AG04450 (cell line): ENCODE data around the gene PARD6G. TPM values are rescaled to one million over a fixed set of nuclear protein-coding genes. Genes with fewer than 3 reads are reported as not detected.

Source experiments
- CTCF ChIA-PET: fragments of 300-600, 350-600 bp; formaldehyde crosslinking; extraction: SDS; loops from one replicate; lab custom pipeline; 2022; ENCODE audit warnings: antibody characterized with exemption, inconsistent platforms; lab: Charles Lee
- POLR2A ChIA-PET: fragments of 350-600 bp; formaldehyde crosslinking; extraction: SDS; loops from one replicate; lab custom pipeline; 2021; ENCODE audit warnings: antibody characterized with exemption, inconsistent platforms; lab: Yijun Ruan, JAX
- DNase-seq: peaks from one replicate; pipeline ENCODE4 v3.0.0-alpha.2; 2011; ENCODE audit warnings: low read depth, low spot score
- H3K27ac ChIP-seq: one replicate; pipeline ENCODE4 v1.5.1; 2012; ENCODE audit warnings: low read depth, low read length, control low read depth
- H3K27me3 ChIP-seq: one replicate; pipeline ENCODE4 v1.6.0; 2012; ENCODE audit warnings: low read length; ENCODE audit not compliant: control insufficient read depth, insufficient read depth
- H3K4me3 ChIP-seq: 2 replicates; pipeline ENCODE4 v1.5.1; 2011; ENCODE audit warnings: mild to moderate bottlenecking, low read depth, low read length, control low read depth
- H3K9me3 ChIP-seq: 2 replicates; pipeline ENCODE4 v1.5.1; 2012; ENCODE audit warnings: low read length; ENCODE audit not compliant: control insufficient read depth, insufficient read depth
- polyA plus RNA-seq: library from polyadenylated mRNA; depleted of rRNA; stranded (reverse); fragments of >200 nt; gene quantifications from 2 replicates; pipeline ENCODE4 v1.2.3, GENCODE V29; 2011
- TF ChIP-seq, protein P1 (sequence below): IDR thresholded peaks from 2 replicates; pipeline ENCODE4 v1.5.1; 2011; ENCODE audit warnings: low read depth, low read length, control low read depth, inconsistent platforms

PARD6G gene
- polyA plus RNA-seq, 1 experiment = 11.2 TPM

- TF ChIP-seq, protein P1, sequence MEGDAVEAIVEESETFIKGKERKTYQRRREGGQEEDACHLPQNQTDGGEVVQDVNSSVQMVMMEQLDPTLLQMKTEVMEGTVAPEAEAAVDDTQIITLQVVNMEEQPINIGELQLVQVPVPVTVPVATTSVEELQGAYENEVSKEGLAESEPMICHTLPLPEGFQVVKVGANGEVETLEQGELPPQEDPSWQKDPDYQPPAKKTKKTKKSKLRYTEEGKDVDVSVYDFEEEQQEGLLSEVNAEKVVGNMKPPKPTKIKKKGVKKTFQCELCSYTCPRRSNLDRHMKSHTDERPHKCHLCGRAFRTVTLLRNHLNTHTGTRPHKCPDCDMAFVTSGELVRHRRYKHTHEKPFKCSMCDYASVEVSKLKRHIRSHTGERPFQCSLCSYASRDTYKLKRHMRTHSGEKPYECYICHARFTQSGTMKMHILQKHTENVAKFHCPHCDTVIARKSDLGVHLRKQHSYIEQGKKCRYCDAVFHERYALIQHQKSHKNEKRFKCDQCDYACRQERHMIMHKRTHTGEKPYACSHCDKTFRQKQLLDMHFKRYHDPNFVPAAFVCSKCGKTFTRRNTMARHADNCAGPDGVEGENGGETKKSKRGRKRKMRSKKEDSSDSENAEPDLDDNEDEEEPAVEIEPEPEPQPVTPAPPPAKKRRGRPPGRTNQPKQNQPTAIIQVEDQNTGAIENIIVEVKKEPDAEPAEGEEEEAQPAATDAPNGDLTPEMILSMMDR = no peak
- DNase-seq = no peak
- POLR2A ChIA-PET = interaction anchor here (0.6 kb wide), 1 partner anchor 14 kb away, joined by 3 read pairs; no protein-coding TSS in a partner anchor
These were observed 50.6 kb downstream of the PARD6G start for GRCh38 chr18:80196528-80197320.

GRCh38 chr18:80194874-80195570, 52.3 kb downstream of the PARD6G start:
- TF ChIP-seq, protein P1 = no peak
- Histone ChIP-seq H3K27ac (no peak overlapping the region), H3K27me3 (no peaks in the 10 kb centered on the region), H3K4me3 (no peak overlapping the region), H3K9me3 (no peaks in the 10 kb centered on the region; the same call in 1 of the 2 replicates)
- ChIA-PET CTCF (interaction anchor here (1.6 kb wide), 1 partner anchor 38 kb away, joined by 4 read pairs; no protein-coding TSS in a partner anchor), POLR2A (no interaction called here)
- DNase-seq = no peak

More at GRCh38 chr18:80196528-80197320, 50.6 kb downstream of the PARD6G start:
- no peaks in the 10 kb centered on the region; the same call in 1 of the 2 replicates for H3K9me3 ChIP-seq
- no peaks in the 10 kb centered on the region for H3K27me3 ChIP-seq
- CTCF ChIA-PET = interaction anchor here (1.0 to 1.6 kb wide), 3 partner anchors 20 to 39 kb away, joined by 3 to 4 read pairs (median 4); no protein-coding TSS in a partner anchor
- H3K4me3 ChIP-seq = no peak overlapping the region
- no peak overlapping the region for H3K27ac ChIP-seq

DNA sequence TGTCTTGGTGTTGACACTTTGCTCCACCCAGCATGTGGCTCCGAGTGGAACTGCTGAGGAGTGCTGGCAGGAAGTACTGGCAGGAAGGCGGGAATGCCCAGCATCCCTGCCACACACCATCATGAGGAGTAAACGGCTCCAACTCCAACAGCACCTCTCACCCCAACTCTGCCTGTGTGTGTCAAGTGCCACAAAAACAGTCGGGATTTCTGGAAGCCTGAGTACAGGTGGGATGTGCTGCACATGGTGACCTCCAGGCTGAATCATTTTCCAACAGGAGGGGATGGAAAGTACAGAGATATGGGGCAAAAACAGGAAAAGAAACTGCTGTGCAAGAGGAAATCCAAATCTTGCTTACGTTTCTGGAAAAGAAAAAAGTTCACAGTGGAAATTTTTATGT, 53.6 kb downstream of the PARD6G start:
- H3K27me3 ChIP-seq = no peaks in the 10 kb centered on the region
- POLR2A ChIA-PET = no interaction called here
- CTCF ChIA-PET = no interaction called here
- DNase-seq = no peak
- no peaks in the 10 kb centered on the region; the same call in 1 of the 2 replicates for H3K9me3 ChIP-seq
- no peak overlapping the region for H3K4me3 ChIP-seq
- TF ChIP-seq, protein P1 = no peak
- H3K27ac ChIP-seq = no peak overlapping the region

- Histone ChIP-seq H3K9me3 (no peaks in the 10 kb centered on the region; the same call in 1 of the 2 replicates), H3K4me3 (no peak overlapping the region), H3K27ac (no peak overlapping the region), H3K27me3 (no peaks in the 10 kb centered on the region)
- CTCF ChIA-PET = no interaction called here
- TF ChIP-seq, protein P1 = no peak
- POLR2A ChIA-PET = no interaction called here
- DNase-seq = no peak
These were observed 54.5 kb downstream of the PARD6G start for GRCh38 chr18:80192653-80193385.
